MCF 10A (cell line): ENCODE measurements around the gene ZBTB7C. TPM values are rescaled to one million over a fixed set of nuclear protein-coding genes. Genes with fewer than 3 reads are reported as not detected.
A peak's percentile ranks its signal among the peaks of the same experiment; 100 is the strongest.

Experiments used
- BruUV-seq: library from RNA; stranded (reverse); fragments of 400-500 nt; replicated peaks from 2 replicates; lab custom pipeline; 2021; lab: Mats Ljungman, UMichigan
- CTCF ChIA-PET: fragments of 300-600 bp; sonication (Branson Sonifier 250); formaldehyde crosslinking; extraction: SDS; loops from one replicate; lab custom pipeline; 2021; ENCODE audit warnings: antibody characterized with exemption, inconsistent platforms; lab: Yijun Ruan, JAX
- POLR2A ChIA-PET: fragments of 300-600, 350-650 bp; sonication (Branson Sonifier 250); formaldehyde crosslinking; extraction: SDS; loops from one replicate; lab custom pipeline; 2020; ENCODE audit warnings: antibody characterized with exemption, inconsistent platforms; lab: Yijun Ruan, JAX
- DNase-seq: peaks from one replicate; pipeline ENCODE4 v3.0.0-alpha.2; 2018; ENCODE audit not compliant: unreplicated experiment
- H3K27ac Mint-ChIP-seq: one replicate; pipeline ENCODE4 v1.8.0; 2022; ENCODE audit warnings: mild to moderate bottlenecking, low read depth, mixed read lengths; ENCODE audit not compliant: unreplicated experiment
- H3K27me3 Mint-ChIP-seq: one replicate; pipeline ENCODE4 v1.8.0; 2022; ENCODE audit warnings: mixed read lengths; ENCODE audit not compliant: insufficient read depth, unreplicated experiment
- H3K36me3 Mint-ChIP-seq: one replicate; pipeline ENCODE4 v1.8.0; 2022; ENCODE audit warnings: mild to moderate bottlenecking, moderate library complexity, mixed read lengths; ENCODE audit not compliant: insufficient read depth, unreplicated experiment
- H3K4me1 Mint-ChIP-seq: one replicate; pipeline ENCODE4 v1.8.0; 2022; ENCODE audit warnings: mixed read lengths; ENCODE audit not compliant: insufficient read depth, unreplicated experiment
- H3K4me3 Mint-ChIP-seq: one replicate; pipeline ENCODE4 v1.8.0; 2022; ENCODE audit warnings: mild to moderate bottlenecking, moderate library complexity, mixed read lengths; ENCODE audit not compliant: unreplicated experiment
- H3K9me3 Mint-ChIP-seq: one replicate; pipeline ENCODE4 v1.8.0; 2022; ENCODE audit warnings: mixed read lengths; ENCODE audit not compliant: unreplicated experiment
- intact Hi-C: fragments of 100-400 bp; cut with micrococcal nuclease; formaldehyde crosslinking; loops from 2 replicates; pipeline ENCODE4 v1.14.1; 2022
- total RNA-seq: library from RNA; stranded (reverse); gene quantifications from 2 replicates; pipeline ENCODE4 v1.2.3, GENCODE V29; 2022
- TF ChIP-seq, protein P1 (sequence below): fragments of 200-600 bp; IDR thresholded peaks from one replicate; pipeline ENCODE4 v1.8.0; 2022; ENCODE audit warnings: antibody characterized with exemption, mild to moderate bottlenecking; ENCODE audit not compliant: unreplicated experiment

The ZBTB7C gene
- total RNA-seq, 1 experiment from 2014 or later, result 0.42 TPM

DNA sequence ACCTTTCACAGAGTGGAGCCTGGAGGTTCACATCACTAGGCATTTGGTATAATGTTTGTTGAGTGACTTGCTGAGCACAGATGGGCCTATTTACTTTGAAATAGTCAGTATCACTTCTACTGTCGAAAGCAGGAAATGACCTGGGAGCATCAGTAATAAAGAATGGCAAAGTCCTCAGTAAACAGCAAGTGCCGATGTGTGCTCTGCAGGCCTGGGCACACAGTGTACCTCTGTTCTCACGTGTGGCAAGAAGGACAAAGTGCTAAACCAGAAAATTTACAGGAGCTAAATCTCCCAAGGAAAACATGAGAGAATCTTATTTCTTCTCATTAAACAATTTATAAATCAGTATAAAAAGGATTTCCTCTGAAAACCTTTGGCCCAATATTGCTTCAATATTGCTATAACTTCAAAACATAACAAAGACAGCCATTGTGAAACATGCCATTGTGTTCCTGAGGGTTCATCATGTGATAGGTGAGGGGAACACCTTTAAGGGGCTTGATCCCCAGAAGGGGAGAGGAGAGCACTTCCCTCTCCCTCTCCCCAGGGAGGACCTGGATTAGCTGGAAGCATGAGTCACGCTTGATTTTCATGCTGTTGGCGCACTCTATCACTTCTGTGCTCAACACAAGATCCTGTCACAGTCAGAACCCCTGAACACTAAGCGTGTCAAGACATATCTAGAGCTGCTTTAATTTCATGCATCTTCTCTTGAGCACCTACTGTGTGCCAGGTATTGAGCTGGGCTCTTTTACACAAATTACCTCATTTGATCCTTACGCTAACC is 347.2 kb downstream of the ZBTB7C start:
- no TSS peak for BruUV-seq
- peaks cover 12% of the 10 kb centered on the region for H3K27me3 Mint-ChIP-seq
- intact Hi-C loops, result no loop called here

GRCh38 chr18:48060970-48061369 is 348.2 kb downstream of the ZBTB7C start:
- H3K27me3 Mint-ChIP-seq, result peaks cover 15% of the 10 kb centered on the region
- intact Hi-C loops, result no loop called here
- no peak for DNase-seq
- peaks cover 8% of the 10 kb centered on the region for H3K4me1 Mint-ChIP-seq
- H3K27ac Mint-ChIP-seq, result no peak overlapping the region
- no peaks in the 10 kb centered on the region for H3K36me3 Mint-ChIP-seq
- no peak overlapping the region for H3K4me3 Mint-ChIP-seq
- TF ChIP-seq, protein P1, sequence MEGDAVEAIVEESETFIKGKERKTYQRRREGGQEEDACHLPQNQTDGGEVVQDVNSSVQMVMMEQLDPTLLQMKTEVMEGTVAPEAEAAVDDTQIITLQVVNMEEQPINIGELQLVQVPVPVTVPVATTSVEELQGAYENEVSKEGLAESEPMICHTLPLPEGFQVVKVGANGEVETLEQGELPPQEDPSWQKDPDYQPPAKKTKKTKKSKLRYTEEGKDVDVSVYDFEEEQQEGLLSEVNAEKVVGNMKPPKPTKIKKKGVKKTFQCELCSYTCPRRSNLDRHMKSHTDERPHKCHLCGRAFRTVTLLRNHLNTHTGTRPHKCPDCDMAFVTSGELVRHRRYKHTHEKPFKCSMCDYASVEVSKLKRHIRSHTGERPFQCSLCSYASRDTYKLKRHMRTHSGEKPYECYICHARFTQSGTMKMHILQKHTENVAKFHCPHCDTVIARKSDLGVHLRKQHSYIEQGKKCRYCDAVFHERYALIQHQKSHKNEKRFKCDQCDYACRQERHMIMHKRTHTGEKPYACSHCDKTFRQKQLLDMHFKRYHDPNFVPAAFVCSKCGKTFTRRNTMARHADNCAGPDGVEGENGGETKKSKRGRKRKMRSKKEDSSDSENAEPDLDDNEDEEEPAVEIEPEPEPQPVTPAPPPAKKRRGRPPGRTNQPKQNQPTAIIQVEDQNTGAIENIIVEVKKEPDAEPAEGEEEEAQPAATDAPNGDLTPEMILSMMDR, result no peak
- CTCF ChIA-PET, result interaction anchor here (1.1 to 2.2 kb wide), 2 partner anchors 30 to 845 kb away, joined by 3 to 7 read pairs; no protein-coding TSS in a partner anchor
- H3K9me3 Mint-ChIP-seq, result no peaks in the 10 kb centered on the region
- POLR2A ChIA-PET, result no interaction called here
- BruUV-seq, result no TSS peak

More for the DNA sequence above, 347.2 kb downstream of the ZBTB7C start:
- ChIA-PET POLR2A (no interaction called here), CTCF (interaction anchor here (1.1 to 1.3 kb wide), 3 partner anchors 36 to 846 kb away, joined by 3 read pairs; no protein-coding TSS in a partner anchor)
- Mint-ChIP-seq H3K4me1 (peaks cover 8% of the 10 kb centered on the region), H3K4me3 (no peak overlapping the region), H3K27ac (no peak overlapping the region), H3K36me3 (no peaks in the 10 kb centered on the region), H3K9me3 (no peaks in the 10 kb centered on the region)
- TF ChIP-seq, protein P1, result no peak
- peak; percentile 34 for DNase-seq

DNA sequence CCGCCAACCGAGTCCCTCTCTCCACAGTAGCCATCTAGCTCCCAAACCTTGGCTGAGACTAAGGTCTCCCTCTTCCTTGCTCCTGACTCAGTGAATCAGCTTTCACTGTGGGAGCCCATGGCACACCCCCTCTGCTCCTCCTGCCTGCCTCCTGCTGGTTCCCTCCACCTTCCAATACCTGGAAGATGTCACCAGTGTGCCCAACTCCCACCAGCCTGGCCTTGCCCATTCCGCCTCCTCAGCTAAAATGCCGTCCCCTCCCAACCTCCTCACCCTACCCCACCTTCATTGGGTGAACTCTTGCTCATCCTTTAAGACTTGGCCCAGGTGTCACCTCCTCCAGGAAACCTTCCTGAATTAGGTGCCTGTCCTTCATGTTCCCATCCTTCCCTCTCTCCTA is 348.8 kb downstream of the ZBTB7C start:
- Mint-ChIP-seq H3K9me3 (no peaks in the 10 kb centered on the region), H3K27me3 (peaks cover 21% of the 10 kb centered on the region), H3K36me3 (no peaks in the 10 kb centered on the region), H3K27ac (no peak overlapping the region), H3K4me1 (peaks cover 8% of the 10 kb centered on the region), H3K4me3 (no peak overlapping the region)
- DNase-seq, result no peak
- ChIA-PET POLR2A (interaction anchor here (0.6 kb wide), 1 partner anchor 1105 kb away, joined by 3 read pairs; no protein-coding TSS in a partner anchor), CTCF (interaction anchor here (2.2 kb wide), 2 partner anchors 30 to 385 kb away, joined by 7 read pairs; no protein-coding TSS in a partner anchor)
- TF ChIP-seq, protein P1, result no peak
- BruUV-seq, result no TSS peak
- intact Hi-C loops, result no loop called here

DNA sequence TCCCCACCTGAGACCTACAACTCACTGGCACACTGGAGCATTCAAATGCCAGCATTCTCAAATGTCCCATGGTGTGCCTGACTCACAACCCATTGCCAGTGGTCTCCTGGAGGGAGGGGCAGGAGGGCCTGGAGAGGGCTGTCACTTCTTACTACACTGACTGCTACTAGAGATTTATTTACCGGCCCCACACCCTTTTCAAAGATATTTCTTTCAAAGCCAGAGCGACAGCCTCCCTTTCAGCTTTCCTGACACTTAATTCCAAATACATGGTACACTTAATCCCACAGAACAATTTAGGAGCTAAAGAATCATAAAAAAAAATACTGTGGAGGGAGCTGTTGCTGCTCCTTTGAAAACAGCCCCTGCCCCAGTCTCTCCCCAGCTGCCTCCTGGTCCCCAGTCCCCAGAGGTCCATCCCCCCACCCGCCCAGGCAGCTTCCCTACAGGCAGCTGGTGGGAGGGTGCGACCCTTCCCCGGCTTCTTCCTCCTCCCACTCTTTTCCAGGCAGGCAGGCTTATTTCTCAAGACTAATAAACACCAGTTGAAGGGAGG is 349.6 kb downstream of the ZBTB7C start:
- no peak overlapping the region for H3K4me3 Mint-ChIP-seq
- POLR2A ChIA-PET, result no interaction called here
- peaks cover 30% of the 10 kb centered on the region for H3K27me3 Mint-ChIP-seq
- CTCF ChIA-PET, result interaction anchor here (2.2 kb wide), 2 partner anchors 29 to 386 kb away, joined by 7 read pairs; no protein-coding TSS in a partner anchor
- intact Hi-C loops, result no loop called here
- TF ChIP-seq, protein P1, result no peak
- H3K4me1 Mint-ChIP-seq, result peaks cover 8% of the 10 kb centered on the region
- H3K27ac Mint-ChIP-seq, result no peak overlapping the region
- DNase-seq, result no peak
- BruUV-seq, result no TSS peak
- H3K9me3 Mint-ChIP-seq, result no peaks in the 10 kb centered on the region
- H3K36me3 Mint-ChIP-seq, result no peaks in the 10 kb centered on the region
